Embryonic facial prominence (tissue), 1 donor: Measurements from ENCODE around the gene PUS10.
"Not testable (repeated sequence)": the region's sequence is repeated elsewhere in the genome, so short reads cannot be mapped to it uniquely, and the experiment has no call there.

Experiments
- DNase-seq: peaks from one replicate; pipeline ENCODE4 v3.0.0-alpha.2; 2016; ENCODE audit errors: extremely low spot score

Gene PUS10

DNA sequence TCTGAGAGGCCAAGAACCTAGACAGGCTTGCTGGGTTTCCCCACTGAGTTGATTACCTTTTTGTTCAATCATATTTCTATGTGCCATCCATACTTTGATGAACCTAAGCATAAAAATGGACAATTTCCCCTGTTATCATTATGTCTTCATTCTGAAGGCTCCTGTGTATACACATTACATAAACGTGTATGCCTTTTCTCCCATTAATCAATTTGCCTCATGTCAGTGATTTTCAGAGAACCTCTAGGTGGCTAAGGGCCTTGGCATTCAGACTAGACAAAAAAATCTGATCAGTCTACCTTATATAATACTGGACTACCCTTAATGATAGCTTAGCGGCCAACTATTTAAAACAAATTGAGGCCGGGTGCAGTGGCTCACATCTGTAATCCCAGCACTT lies 4.7 kb downstream of the PUS10 start:
- DNase-seq: no peak

DNA sequence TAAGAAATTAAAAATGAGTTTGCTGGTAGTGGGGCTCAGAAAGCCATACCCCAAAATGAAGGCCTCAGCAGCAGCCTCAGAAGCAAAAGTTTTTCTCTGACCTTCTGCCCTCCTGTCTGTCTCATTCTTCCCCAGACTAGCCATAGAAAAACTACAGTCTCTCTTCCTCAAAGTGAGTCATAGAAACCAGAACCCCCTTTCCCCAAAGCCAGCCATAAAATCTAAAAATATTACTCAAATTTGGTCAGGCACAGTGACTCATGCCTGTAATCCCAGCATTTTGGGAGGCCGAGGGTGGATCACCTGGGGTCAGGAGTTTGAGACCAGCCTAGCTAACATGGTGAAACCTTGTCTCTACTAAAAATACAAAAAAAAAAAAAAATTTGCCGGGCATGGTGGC lies 5.8 kb downstream of the PUS10 start:
- DNase-seq: not testable (repeated sequence)

DNA sequence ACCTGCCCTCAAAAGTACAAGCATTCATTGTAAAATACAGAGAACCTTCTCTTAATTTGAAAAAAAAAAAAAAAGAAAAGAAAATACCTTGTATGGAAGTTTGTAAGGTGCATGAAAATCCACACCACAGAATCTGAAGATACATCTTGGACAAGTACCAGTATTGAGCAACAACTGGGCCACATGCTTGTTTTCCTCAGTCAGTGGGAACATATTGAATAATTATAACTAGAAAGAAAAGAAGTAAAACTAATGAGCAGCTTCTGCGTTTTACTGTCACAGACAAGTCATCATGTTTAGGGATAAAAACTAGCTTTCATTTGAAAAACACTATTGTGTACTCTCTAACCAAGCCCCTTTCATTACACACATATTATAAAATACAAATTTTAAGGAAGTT lies 6.4 kb downstream of the PUS10 start:
- DNase-seq: no peak

DNA sequence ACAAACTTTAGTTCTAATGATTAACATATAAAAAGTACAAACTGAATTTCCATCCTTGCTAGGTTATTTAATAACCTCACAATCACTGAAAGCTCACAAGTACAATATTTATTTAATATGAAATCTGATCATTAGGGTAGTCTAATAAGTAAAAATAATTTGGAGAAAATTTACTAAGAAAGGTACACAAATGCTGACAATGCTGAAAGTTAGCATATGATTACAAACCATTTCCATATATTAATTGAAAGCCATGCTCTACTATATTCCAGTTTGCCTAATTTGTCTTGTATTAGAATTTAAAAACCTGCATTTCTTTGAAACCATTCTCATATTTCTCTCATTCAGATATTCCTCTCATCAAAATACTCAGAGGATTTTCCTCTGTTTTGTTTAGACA lies 8.7 kb downstream of the PUS10 start:
- no peak for DNase-seq

DNA sequence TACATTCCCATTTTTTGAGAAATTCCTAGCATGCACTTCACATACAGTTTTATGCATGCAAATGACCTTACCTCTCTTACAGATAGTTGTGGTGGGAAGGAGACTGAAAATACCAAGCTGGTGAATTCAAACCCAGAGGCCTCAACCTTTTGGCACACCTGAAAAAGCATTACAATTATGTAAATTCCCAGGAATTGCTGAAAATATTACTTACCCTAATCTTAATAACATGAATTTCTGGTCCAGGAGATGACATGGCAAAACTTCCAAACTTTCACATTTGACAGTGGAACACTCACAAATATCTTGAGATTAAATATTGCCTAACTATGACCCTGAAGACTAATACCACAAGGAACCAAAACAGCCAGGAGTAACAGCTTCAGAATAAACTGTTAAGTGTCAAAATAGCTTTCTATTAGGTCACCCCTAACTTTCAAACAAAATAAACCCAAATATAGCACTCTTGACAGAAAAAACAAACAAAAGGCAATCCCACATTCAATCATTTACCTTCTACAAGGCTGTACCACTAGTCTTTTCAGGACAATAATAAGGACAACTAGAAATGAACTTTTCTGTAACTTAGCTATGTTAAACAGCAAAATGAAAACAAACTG lies 11.5 kb downstream of the PUS10 start:
- DNase-seq: no peak

DNA sequence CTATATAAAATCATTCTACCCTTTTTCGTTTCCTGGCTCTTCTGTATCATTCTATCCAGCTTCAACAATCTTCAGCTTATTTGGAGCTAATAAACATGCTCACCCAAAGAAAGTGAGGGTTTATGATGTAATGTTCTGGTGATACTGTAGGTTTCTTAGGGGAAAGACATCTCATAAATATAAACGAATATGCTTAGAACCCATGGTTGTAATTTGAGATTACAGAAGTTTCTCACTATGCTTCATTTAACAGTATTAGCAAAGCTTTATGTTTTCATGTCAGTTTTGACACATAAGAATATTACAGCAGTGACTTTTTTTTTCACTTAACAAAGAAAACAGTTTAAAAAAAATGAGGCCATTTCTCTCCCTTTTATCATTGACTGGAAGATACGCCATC lies 12.3 kb downstream of the PUS10 start:
- DNase-seq: no peak

DNA sequence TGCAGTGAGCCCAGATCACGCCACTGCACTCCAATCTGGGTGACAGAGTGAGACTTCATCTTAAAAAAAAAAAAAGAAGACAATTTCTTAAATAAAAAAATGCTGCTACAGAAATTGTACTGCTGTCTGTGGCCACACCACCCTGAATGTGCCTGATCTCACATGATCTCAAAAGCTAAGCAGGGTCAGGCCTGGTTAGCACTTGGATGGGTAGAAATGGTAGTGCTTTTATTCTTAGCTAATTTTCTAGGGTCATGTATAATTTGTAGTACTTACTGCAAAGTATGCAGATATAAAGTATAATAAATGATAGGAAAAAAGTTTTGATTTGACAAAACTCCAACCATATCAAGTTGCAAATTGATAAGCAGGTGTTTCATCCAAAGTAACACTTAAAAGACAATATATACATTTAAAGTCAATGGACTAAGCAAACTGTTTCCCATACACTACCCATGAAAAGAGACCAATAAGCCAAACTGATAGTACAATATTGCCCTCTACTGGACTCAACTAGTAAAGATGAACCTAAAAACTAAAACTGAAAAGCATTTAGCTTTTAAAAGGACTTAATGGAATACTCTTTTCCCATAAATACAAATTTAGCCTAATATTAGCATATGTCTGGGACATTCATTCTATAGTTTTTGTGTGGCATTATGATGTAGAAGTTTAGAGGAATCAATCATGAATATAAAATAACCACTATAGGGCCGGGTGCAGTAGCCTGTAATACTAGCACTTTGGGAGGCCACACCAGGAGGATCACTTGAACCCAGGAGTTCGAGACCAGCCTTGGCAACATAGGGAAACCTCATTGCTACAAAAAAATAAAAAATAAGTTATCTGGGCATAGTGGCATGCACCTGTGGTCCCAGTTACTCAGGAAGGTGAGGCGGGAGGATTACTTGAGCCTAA lies 19.2 kb downstream of the PUS10 start:
- peak; percentile 51 for DNase-seq

DNA sequence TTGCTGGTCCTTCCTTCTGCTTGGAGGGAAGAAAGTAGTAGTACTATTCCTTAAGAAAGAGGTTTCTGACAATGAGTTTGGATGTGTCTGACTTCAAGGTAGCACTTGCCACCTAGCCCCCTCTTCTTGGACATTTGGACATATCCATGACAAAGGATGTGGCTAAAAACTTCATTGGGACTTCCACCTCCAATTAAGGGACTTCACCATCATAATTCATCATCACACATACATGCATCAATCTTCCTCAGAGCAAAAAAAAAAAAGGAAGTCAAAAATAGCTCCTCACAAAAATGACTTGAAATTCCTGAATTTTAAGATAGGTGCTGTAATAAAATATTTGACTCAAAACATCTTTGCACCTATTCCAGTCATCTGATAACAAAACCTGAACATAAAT lies 23.9 kb downstream of the PUS10 start:
- DNase-seq: no peak

DNA sequence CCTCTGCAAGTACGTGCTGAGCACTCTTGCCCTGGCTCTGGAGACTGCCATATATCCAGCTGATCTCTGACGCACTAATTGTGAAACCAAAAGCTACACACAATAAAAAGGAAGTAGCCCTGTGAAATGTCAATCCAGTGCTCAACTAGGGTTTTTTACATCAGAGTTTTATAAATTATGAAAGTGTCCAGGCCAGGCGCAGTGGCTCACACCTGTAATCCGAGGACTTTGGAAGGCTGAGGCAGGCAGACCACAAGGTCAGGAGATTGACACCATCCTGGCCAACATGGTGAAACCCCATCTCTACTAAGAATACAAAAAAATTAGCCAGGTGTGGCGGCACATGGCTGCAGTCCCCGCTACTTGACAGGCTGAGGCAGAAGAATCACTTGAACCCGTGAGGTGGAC lies 25.1 kb downstream of the PUS10 start:
- DNase-seq: no peak

DNA sequence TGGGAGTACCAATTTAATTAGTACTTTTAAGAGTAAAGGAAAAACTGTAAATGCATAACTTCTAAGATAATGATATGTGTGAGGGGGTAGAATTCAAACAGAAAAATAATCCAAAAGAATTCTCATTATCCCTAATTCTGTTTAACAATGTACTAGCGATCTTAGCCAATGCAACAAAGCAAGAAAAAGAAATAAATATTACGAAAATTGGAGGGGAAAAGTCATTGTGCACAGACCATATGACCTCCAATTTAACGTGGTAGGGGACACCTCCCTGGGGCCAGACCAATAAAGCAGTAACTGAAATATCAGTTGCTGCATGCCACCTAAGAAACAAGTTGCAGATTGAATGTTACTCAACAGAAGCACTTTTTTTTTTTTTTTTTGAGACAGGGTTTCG lies 26.4 kb downstream of the PUS10 start:
- no peak for DNase-seq

DNA sequence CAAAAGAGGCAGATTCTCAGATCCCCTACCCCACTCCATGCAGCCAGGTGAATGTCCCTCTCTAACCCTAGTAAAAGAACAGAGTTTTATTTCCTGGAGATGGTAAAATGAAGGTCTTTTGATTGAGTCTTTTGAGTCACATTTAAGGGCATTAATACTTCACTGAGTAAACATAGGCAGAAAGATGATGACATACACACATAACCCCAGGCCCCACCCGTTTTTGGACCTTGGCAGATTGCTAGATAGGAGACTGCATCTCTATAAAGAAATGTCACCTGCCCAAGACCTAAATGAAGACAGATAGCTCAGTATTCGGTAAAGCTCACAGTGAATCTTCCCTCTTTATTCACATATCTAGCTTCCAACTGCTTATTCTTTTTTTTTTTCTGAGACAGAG lies 28.8 kb downstream of the PUS10 start:
- DNase-seq: no peak

DNA sequence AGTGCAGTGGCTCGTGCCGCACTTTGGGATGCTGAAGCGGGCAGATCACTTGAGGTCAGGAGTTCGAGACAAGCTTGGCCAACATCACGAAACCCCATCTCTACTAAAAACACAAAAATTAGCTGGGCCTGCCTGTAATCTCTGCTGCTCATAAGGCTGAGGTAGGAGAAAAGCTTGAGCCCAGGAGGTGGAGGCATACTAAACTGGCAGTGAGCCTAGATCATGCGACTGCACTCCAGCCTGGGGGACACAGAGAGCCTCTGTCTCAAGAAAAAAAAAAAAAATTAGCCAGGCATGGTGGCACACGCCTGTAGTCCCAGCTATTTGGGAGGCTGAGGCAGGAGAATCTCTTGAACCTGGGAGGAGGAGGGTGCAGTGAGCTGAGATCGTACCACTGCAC lies 30.4 kb downstream of the PUS10 start:
- not testable (repeated sequence) for DNase-seq

DNA sequence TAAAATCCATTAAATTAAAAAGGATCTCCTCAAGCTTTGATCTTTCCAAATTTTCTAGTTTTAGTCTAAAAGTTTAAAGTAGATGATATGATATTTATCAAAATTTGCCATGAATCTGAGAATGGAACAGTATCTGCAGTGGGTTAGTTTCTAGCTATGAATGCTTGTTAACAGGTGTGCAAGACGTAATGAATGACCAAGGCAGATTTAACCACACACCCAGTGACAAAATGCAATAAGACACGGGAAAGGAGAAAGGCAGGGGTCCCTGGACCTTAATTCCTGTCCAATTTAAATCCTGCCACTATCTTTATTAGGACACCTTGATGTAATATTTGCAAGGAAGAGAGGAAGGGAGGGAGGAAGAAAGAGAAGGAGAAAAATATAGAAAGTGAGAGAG lies 31.0 kb downstream of the PUS10 start:
- DNase-seq: no peak

DNA sequence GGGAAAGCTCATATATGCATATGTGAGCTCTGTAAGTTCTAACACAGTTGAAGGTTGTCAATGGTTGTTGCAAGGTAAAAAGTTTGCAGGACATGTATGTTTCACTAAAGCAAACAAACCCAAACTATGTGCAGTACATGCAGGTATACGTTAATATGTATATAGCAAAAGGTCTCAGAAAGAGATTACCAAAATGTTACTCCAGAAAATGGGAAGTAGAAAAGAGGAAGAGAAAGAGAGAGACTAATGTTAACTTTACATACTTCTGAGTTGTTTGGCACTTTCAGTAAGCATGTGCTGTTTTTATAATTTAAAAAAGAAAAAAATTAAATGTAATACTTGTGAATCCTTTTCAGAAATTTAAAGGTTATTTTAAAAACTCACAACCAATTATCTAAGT lies 33.3 kb downstream of the PUS10 start:
- no peak for DNase-seq

DNA sequence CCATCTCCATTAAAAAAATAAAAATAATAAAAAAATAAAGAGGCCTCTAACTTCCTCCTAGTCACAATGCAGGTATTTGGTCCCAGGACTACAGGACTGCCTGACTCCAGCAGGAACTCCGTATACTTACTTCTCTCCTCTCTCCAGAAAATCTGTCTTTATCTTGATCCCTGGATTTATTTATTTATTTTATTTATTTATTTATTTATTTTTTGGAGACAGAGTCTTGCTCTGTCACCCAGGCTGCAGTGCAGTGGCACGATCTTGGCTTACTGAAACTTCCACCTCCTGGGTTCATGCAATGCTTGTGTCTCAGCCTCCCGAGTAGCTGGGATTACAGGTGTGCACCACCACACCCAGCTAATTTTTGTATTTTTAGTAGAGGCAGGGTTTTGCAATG lies 36.0 kb downstream of the PUS10 start:
- not testable (repeated sequence) for DNase-seq

DNA sequence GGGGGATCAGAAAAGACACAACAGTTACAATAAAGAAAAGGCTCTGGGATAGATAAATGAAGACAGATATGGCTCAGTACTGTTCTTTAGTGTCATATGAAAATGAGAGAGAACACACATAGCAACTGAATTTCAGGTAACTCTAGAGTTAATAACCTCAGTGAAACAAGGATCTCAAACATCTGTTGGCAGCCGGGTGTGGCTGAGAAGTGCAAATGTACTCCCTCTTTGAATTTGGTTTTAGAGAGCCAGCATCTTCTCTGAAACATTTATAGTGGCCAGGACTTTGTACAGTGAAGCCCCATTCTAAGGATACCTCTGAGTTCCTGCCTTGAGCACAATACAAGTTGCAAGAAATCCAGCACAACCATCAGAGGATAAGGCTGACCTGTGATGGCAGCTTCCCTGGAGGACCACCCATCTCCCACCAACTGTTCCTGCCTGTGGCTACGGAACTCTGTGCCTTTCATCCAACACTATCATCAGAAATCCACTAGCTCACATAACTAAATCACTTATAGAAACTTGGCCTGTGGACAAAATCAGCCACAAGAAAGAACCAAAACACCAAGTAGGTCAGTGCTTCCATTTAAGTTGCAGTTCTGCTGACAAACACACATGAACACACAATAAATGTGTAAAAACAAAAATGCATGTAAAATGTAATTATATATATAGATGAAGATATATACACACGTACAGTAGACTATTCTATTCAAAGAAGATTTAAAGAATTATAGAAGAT lies 37.8 kb downstream of the PUS10 start:
- no peak for DNase-seq

DNA sequence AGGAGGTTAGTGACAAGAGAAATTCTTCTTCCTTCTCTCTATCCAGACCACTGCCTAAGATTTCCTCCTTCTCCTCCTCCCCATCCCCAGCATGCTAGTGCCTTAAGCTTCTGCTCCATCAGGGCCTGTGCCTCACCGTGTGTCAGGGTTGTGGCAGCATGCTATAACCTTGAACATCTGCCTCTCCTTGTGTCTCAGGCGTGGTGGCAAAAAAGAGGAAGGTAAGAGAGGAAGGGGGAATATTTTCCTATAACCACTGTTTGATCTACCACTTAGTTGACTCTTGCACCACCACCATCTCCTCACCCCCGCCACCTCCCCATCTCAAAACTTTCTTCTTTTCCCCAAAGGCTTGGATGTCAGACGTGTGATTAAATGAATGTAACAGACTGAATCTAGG lies 38.8 kb downstream of the PUS10 start:
- DNase-seq: no peak

DNA sequence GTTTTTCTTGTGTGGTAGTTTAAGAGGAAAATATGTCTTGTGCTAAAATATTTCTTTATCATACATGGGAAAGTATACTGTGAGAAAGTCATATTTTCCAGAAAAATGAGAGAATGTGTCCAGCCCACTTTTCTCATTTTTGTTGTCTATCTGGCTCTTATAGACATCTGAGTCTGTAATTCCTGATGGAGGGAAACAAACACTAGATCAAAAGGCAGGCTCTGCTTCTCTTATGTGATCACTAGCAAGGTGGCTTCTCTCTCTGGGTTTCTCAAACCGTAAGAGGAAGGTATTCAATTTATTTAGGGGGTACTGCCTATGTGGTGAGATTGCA lies 40.5 kb downstream of the PUS10 start:
- no peak for DNase-seq

DNA sequence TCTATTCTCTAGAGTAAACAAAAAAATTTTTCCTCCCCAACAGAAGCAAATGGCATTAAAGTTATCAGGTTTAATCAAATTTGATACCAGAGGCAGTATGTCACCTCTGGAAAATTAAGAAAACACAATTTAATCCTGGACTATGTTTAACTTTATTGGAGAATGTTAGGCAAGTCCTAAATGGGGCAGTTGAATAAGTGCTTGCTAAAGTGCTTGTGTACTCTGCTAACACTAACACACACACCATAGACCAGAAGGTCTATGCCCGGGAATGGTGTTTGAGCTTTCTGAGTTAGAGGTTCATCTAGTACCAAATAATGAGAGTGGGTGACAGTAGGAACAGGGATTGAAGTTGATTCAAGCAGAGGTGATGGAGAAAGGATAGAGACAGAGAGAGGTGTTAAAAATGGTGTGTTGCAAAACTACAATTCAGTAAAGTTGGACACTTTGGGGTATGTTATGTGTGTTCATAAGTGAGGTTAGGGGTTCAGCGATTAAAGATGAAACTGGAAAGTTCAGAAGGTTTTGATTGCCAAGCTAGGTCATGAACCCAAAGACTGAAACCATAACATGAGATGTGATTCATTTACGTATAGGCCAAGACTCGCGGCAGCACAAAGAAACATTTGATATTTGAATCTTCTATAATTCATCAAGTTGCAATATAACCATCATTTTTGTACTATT lies 41.0 kb downstream of the PUS10 start:
- DNase-seq: no peak

DNA sequence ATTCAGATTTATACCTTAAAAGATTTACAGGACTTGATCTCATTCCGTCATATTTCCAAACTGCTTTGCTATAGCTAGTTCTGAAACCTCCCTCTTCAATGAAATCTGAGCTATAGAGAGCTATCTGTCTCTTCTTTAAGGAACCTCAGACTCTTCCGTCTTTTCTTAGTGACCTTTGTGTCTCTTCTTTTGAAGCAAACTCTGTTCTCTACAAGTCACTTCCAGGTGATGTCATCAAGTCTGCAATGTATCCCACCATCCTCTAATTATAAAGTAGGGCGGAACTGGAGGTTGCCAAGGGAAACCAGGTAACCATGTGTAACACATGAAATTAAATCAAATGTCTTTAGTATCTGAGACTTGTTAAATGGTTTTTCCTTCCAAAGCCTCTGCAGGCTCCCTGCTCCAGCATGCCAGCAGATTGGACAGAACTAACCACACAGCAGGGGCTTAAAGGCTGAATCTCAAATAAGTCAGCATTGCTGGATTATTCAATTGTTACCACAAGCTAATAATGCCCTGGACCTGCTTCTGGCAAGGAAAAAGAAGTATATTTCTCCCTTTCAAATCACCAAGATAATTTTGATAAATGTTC lies 41.7 kb downstream of the PUS10 start:
- DNase-seq: no peak

DNA sequence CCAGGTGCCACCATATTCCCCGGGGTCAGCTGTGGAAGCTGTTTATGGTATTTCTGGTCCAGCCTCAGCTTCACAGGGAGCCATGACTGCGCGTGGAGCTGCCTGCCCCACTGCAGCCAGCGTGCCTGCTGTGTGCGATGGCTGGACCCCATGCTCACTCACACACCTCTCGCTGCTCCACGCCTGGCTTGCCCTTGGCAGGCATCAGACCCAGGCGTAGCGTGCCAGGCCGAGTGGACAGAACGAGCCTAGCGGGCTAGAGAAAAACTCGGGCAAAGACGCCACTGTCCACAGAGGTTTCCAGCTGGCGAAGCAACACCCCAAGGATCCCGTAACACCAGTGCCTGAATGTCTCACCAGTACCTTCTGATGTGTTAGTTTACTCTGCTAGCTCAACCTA lies 43.4 kb downstream of the PUS10 start:
- DNase-seq: no peak

DNA sequence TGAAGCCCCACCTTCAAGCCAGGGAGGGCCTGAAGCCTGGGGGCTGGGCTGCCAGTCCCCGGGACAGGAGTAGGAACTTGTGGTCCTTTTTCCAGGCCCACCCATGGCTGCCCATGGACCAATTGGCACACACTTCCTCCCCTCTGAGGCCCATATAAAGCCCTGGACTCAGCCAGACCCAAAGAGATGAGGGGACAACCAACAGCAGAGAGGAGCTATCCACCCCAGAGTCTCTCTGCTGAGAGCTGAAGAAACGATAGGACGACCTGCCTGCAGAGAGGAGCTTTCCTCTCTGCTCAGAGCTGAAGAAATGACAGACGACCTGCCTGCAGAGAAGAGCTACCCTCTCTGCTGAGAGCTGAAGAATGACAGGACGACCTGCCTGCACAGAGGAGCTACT lies 44.4 kb downstream of the PUS10 start:
- DNase-seq: no peak
